Measurements from ENCODE around the gene CLASP1. TPM values are rescaled to one million over a fixed set of nuclear protein-coding genes. Genes with fewer than 3 reads are reported as not detected.

CLASP1 gene
- total RNA-seq, 2 experiments from 2014 or later = 33.8 to 72.4 TPM

DNA sequence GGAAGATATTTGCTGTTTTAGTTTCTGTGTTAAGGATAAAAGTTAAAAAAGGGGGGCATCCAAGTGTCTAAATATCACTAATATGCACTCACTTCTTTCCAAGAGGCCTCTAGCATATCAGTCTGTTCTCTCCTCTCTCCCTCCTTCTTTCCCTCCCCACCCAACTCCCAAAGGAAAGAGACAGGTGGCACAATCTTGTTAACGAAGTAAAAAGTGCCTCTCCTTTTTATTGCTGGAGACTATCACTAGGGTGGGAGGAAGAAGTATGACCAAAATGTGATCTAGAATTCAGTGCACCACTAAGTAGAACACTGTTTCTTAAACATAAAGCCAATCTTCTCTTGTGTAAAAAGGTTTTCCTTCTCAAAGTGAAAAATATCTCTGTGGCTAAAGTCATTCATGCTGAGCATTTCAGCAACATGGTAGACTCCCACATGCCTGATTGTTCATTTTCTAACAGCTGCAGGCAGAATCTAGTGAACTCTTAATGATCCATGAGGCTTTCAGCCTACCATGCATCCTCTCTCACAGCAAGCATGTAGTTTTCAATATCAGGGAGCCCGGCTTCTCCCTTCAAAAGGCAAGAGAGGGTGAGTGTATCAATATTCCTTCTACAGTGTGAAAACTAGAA is 79.1 kb downstream of the CLASP1 start:
- H4K20me1 ChIP-seq (ENCODE audit: insufficient read depth, low read length) = no peaks in the 10 kb centered on the region; the same call in 1 of the 2 replicates
- no peaks in the 10 kb centered on the region; the same call in 1 of the 2 replicates for H3K79me2 ChIP-seq (ENCODE audit: insufficient read depth, low read depth, low read length)
- no peak overlapping the region for H3K27ac ChIP-seq (ENCODE audit: low read depth, low read length, poor library complexity, severe bottlenecking)
- H3K9me3 ChIP-seq (ENCODE audit: low read length) = 0 out of 2 replicates have a peak, but pooled peaks cover under 1% of the 10 kb centered on the region
- intact Hi-C loops (cut with micrococcal nuclease; ENCODE audit: unreplicated experiment) = no loop called here
- H2AFZ ChIP-seq (ENCODE audit: low read length) = no peak overlapping the region
- POLR2A ChIA-PET = interaction anchor here (1.0 kb wide), 1 partner anchor 101 kb away, joined by 3 read pairs; no protein-coding TSS in a partner anchor
- no peak for TF ChIP-seq EZH2phosphoT487 (IDR thresholded peaks at IDR 0.05; ENCODE audit: borderline replicate concordance, low read depth, low read length)
- TF ChIP-seq, protein P1, sequence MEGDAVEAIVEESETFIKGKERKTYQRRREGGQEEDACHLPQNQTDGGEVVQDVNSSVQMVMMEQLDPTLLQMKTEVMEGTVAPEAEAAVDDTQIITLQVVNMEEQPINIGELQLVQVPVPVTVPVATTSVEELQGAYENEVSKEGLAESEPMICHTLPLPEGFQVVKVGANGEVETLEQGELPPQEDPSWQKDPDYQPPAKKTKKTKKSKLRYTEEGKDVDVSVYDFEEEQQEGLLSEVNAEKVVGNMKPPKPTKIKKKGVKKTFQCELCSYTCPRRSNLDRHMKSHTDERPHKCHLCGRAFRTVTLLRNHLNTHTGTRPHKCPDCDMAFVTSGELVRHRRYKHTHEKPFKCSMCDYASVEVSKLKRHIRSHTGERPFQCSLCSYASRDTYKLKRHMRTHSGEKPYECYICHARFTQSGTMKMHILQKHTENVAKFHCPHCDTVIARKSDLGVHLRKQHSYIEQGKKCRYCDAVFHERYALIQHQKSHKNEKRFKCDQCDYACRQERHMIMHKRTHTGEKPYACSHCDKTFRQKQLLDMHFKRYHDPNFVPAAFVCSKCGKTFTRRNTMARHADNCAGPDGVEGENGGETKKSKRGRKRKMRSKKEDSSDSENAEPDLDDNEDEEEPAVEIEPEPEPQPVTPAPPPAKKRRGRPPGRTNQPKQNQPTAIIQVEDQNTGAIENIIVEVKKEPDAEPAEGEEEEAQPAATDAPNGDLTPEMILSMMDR (conservative IDR thresholded peaks at IDR 0.05; ENCODE audit: low read length) = no peak
- H3K4me2 ChIP-seq (ENCODE audit: low read length) = no peak overlapping the region
- H3K4me3 ChIP-seq (ENCODE audit: low read depth, low read length, poor library complexity, severe bottlenecking) = no peak overlapping the region
- no peaks in the 10 kb centered on the region for H3K9me2 ChIP-seq (ENCODE audit: insufficient read depth, low read length)
- CTCF ChIA-PET (ENCODE audit: unreplicated experiment) = no interaction called here
- no peak for DNase-seq (ENCODE audit: low spot score)
- H3K36me3 ChIP-seq (ENCODE audit: insufficient read depth, low read length) = peaks cover 6% of the 10 kb centered on the region; the same call in 1 of the 2 replicates
- no peaks in the 10 kb centered on the region for H3K4me1 ChIP-seq (ENCODE audit: insufficient read depth, low read length, poor library complexity, severe bottlenecking)
- no TSS peak for BruUV-seq (replicated peaks)

DNA sequence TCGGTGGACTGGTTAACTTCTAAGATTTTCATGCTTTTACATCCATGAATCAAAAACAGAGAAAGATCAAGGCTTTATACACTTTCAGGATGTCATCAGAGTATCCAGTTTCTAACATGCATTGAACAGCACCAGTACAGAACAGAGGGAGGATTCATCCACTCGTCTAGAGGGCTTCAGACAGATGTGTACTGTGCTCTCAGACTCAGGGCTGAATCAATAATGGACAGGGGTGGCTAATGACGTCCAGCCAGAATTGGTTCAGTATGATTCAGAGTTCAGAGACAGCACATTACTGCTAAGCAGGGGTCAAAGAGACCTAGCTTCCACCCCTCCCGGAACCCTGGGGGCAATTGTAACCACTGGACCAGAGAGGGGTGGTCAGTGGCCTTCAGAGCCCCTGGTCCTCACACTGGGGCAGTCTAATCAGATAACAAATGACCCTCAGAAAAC is 81.3 kb downstream of the CLASP1 start:
- no peak overlapping the region for H3K27ac ChIP-seq (ENCODE audit: low read depth, low read length, poor library complexity, severe bottlenecking)
- ChIA-PET CTCF (ENCODE audit: unreplicated experiment) (no interaction called here), POLR2A (no interaction called here)
- no peak overlapping the region for H3K4me2 ChIP-seq (ENCODE audit: low read length)
- peaks cover 12% of the 10 kb centered on the region for H3K36me3 ChIP-seq (ENCODE audit: insufficient read depth, low read length)
- DNase-seq (ENCODE audit: low spot score) = no peak
- no TSS peak for BruUV-seq (replicated peaks)
- H3K79me2 ChIP-seq (ENCODE audit: insufficient read depth, low read depth, low read length) = 0 out of 2 replicates have a peak, but pooled peaks cover 6% of the 10 kb centered on the region
- no peak for TF ChIP-seq EZH2phosphoT487 (IDR thresholded peaks at IDR 0.05; ENCODE audit: borderline replicate concordance, low read depth, low read length)
- TF ChIP-seq, protein P1 (conservative IDR thresholded peaks at IDR 0.05; ENCODE audit: low read length) = no peak
- H4K20me1 ChIP-seq (ENCODE audit: insufficient read depth, low read length) = no peaks in the 10 kb centered on the region; the same call in 1 of the 2 replicates
- no peak overlapping the region for H3K4me3 ChIP-seq (ENCODE audit: low read depth, low read length, poor library complexity, severe bottlenecking)
- H3K9me3 ChIP-seq (ENCODE audit: low read length) = peaks cover 16% of the 10 kb centered on the region
- no peak overlapping the region for H2AFZ ChIP-seq (ENCODE audit: low read length)
- intact Hi-C loops (cut with micrococcal nuclease; ENCODE audit: unreplicated experiment) = no loop called here
- no peaks in the 10 kb centered on the region for H3K9me2 ChIP-seq (ENCODE audit: insufficient read depth, low read length)
- no peaks in the 10 kb centered on the region for H3K4me1 ChIP-seq (ENCODE audit: insufficient read depth, low read length, poor library complexity, severe bottlenecking)

DNA sequence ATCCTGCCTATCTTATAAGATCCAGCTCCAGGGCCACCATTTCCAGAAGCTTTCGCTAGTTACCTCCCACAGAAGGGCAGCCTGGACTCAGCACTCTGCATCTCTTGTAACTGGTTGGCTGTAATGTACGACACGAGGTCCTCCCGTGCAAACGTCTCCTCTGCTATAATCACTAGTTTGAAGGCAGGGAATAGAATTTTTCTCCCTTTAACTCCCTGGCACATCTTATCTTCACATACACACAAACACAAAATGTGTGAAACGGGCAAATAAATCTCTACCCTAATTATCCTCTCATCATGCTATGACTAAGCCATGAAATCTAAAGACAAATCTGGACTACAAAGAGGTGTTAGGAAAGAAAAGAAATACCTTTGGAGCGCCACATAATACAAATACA is 81.8 kb downstream of the CLASP1 start:
- Histone ChIP-seq H3K9me2 (ENCODE audit: insufficient read depth, low read length) (no peaks in the 10 kb centered on the region), H3K4me3 (ENCODE audit: low read depth, low read length, poor library complexity, severe bottlenecking) (no peak overlapping the region), H3K4me2 (ENCODE audit: low read length) (no peak overlapping the region), H3K4me1 (ENCODE audit: insufficient read depth, low read length, poor library complexity, severe bottlenecking) (no peaks in the 10 kb centered on the region), H2AFZ (ENCODE audit: low read length) (no peak overlapping the region), H3K36me3 (ENCODE audit: insufficient read depth, low read length) (peaks cover 12% of the 10 kb centered on the region), H3K79me2 (ENCODE audit: insufficient read depth, low read depth, low read length) (0 out of 2 replicates have a peak, but pooled peaks cover 6% of the 10 kb centered on the region), H3K27ac (ENCODE audit: low read depth, low read length, poor library complexity, severe bottlenecking) (no peak overlapping the region), H4K20me1 (ENCODE audit: insufficient read depth, low read length) (no peaks in the 10 kb centered on the region; the same call in 1 of the 2 replicates), H3K9me3 (ENCODE audit: low read length) (peaks cover 16% of the 10 kb centered on the region)
- CTCF ChIA-PET (ENCODE audit: unreplicated experiment) = interaction anchor here (0.6 kb wide), 1 partner anchor 130 kb away, joined by 3 read pairs; no protein-coding TSS in a partner anchor
- BruUV-seq (replicated peaks) = no TSS peak
- no peak for TF ChIP-seq EZH2phosphoT487 (IDR thresholded peaks at IDR 0.05; ENCODE audit: borderline replicate concordance, low read depth, low read length)
- POLR2A ChIA-PET = no interaction called here
- intact Hi-C loops (cut with micrococcal nuclease; ENCODE audit: unreplicated experiment) = no loop called here
- DNase-seq (ENCODE audit: low spot score) = no peak
